Renal pelvis (tissue), 4 donors: ENCODE data around the gene RBM19. TPM values are rescaled to one million over a fixed set of nuclear protein-coding genes. Genes with fewer than 3 reads are reported as not detected.

Source experiments
- DNase-seq: peaks from one replicate; pipeline ENCODE4 v3.0.0-alpha.2; 2013
- polyA plus RNA-seq, 3 donors: library from polyadenylated mRNA; unstranded; fragments of 120-200 nt; gene quantifications; one replicate each; pipeline ENCODE4 v1.2.1, GENCODE V29; 2013; ENCODE audit not compliant: insufficient read length in 3 of 3

Gene RBM19
- polyA plus RNA-seq, 3 donors: 27.8 to 46.9 (median 40.8) TPM

DNA sequence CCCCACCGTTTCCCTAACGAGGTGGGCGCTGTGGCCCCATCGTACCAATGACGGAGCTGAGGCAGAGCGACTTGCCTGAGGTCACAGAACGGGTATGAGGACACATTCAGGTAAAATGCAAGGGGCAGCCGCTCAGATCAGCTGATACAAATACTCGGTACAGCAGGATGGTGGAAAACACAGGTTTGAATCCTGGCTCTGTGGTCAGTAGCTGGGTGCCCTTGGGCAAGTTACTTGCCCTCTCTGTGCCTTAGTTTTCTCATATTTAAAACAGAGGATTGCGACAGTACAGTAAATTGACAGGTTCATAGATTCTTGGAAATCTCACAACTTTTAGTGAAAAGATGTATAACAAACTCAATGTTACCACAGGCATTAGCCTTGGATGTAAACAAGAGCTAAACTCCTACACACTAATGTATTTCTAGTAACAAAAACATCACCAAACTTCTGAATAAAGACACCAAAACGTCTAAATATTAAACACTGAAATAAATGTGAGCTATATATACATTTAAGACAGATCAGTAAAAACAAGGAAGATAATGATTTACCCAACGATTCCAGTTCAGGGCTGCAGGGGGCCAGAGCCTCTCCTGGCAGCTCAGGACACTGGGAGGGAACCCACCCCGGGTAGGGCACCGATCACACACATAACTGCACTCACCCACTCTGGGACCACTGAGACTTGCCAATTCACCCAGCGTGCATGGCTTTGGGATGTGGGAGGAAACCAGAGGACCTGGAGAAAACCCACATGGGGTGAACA, 128.4 kb downstream of the RBM19 start:
- no peak for DNase-seq

- no peak for DNase-seq
Observed at GRCh38 chr12:113837084-113837483, 129.0 kb downstream of the RBM19 start.

- DNase-seq: no peak
Observed at GRCh38 chr12:113835896-113836295, 130.2 kb downstream of the RBM19 start.

DNA sequence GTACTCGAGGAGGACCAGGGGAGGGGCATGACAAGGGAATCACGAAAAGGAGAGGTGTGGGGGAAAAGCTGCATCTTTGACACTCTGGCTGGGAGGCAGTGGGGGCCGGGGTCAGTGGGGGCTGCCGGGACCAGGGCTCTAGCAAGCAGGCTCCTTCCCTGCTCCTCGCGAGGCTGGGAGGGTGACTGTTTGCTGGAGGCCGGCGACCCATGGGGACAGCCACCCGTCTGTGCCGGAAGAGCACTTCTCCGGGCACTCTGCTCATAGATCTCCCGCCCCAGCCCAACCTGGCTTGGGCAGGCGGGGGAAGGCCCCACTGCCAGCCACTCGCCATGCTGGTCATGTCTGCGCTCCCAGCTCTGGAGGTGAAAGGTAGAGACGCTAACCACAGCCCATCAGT, 130.7 kb downstream of the RBM19 start:
- DNase-seq: no peak

- DNase-seq: no peak
Observed at GRCh38 chr12:113833422-113833821, 132.7 kb downstream of the RBM19 start.

DNA sequence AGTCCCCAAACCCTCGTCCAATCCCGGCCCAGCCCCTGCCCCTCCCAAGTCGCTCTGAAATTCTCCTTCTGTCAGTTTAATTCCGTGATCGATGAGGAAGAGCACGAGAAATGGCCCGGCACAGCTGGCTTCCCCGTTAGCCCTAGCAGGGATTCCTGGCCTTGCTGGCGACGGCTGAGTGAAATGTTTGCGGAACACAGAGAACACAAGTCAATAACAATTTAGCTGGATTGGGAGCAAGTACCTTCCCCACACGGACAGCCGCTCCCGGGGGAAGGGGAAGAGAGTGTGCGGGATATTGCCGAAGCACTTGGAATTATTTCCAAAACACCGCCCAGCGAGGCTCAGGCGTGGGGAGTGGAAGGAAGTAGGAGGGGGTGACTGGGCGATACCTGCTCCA, 134.6 kb downstream of the RBM19 start:
- no peak for DNase-seq

- DNase-seq: no peak
Observed at GRCh38 chr12:113831016-113831415, 135.1 kb downstream of the RBM19 start.

DNA sequence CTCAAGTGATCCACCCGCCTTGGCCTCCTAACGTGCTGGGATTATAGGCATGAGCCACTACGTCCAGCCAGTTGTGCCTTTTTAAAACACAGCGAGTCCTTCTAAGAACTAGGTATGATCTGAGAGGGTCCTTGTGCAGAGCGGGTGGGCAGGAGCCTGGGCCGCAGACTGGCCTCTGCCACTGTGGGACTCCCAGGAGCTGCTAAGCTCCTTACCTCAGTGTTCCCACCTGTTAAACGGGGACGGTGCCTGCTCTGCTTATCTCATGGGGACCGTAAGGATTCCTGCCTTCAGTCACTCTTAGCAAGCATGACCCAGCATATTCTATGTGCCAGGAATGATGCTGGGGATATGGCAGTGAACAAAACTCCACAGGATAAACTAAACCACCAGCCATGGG, 136.9 kb downstream of the RBM19 start:
- no peak for DNase-seq

- no peak for DNase-seq
Observed at GRCh38 chr12:113827539-113828114, 138.5 kb downstream of the RBM19 start.

GRCh38 chr12:113826805-113827538, 139.2 kb downstream of the RBM19 start:
- no peak for DNase-seq

GRCh38 chr12:113825705-113826104, 140.4 kb downstream of the RBM19 start:
- no peak for DNase-seq

DNA sequence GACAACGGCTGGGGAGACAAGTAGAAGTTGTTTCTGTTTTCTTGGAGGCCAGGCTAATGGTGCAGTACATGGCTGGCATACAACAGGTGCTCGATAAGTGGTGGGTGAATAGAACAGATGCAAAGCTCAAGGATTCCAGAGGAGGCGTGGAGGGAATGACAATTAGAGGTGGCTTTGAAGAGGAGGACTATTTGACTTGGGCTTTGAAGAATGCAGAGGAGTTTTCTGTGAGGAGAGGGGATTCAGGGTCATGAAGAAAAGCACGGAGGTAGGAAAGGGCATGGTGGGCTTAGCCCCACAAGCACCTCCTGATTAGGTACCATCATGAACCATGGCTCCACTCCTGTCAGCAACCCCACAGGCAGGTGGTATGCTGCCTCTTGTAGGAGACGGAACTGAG, 142.3 kb downstream of the RBM19 start:
- DNase-seq: no peak

DNA sequence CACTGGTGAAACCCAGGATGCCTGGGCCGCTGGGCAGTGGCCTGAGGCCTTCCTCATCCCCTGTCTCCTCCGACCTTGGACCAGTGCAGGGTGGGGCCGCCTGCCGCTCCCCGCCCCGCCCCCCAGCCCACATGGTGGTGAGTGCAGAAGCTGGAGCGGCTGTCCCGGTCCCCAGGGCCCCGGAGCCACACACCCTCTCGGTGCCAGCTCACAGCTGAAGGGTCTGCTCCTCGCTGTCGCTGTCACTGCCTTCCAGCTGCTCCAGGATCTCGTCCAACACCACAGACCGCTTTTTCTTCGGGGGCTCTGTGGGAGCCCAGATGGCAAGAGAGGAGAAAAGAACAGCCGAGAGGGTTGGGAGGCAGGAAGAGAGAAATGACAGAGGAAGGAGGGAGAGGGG, 143.1 kb downstream of the RBM19 start:
- no peak for DNase-seq

- DNase-seq: no peak
Observed at GRCh38 chr12:113820842-113821241, 145.3 kb downstream of the RBM19 start.

DNA sequence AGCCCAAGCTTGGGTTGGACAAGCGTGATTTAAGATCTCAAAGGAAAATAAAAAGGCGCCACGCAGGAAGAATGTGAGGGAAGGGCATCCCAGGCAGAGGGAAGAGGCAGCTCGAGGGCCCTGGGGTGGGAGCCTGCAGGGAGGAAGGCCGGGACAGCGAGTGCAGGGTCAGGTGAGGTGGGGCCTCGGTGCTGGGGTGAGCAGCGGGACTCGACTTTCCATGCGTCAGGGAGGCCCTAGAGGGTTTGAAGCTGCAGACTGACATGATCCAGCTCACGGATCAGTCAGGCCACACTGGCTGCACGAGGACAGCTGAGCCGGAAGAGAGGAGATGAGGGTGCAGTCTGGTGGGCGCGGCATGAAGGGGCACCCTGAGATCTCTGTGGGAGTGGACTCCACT, 145.8 kb downstream of the RBM19 start:
- no peak for DNase-seq

DNA sequence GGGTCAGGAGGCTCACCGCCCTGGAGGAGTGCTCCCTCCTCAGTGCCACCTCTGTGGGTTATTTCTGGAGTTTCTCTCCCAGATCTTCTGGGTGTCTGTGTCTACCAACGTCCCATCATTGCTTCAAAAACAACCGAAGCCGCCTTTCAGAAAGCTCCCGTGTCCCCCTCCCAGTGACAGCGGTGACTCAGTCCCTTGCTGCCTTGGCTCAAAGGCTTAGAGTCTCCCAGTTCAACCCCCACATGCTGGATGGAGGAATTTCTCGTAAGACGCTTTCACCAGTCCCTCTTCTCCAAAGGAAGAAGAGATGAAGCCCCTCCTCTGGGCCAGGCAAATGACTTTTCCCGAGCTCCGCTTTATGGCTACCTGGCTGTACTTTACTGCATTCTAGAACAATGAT, 146.6 kb downstream of the RBM19 start:
- no peak for DNase-seq

DNA sequence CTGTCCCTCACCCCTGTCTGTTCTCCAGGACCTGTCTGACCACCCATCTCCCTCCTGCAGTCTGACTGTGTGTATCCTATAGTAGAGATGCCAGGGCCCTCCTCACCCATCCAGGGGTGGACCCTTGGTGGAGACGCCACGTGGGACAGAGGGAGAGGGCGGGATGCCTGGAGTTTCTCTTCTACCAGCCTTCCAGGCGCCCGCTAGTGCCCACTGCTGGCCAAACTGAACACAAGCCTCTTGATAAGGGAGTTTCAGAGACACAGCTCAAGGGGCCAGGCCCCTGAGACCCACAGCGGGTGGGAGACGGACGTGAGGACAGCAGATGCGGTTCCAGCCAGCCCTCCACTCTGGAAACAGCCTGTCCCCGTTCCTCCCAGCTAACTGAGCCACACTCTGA, 147.3 kb downstream of the RBM19 start:
- no peak for DNase-seq

- no peak for DNase-seq
Observed at GRCh38 chr12:113818283-113818682, 147.8 kb downstream of the RBM19 start.

DNA sequence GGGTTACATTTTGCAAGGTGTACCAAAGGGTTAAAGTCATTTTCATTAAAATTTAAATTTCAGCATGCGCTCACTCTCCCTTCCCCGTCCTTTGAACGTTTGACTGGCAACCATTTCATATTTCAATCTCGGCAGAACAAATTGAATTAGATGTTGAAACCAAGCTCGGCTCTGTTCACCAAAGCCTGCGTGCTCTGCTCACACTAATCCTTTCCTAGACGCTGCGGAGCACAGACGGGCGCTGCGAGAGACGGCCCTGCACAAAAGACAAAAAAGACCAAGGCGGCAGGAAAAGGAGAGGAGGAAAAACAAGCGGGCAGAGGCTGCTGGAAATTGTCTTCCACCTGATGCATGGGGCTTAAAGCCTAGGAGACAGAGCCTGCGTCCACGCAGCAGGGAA, 149.3 kb downstream of the RBM19 start:
- DNase-seq: no peak

DNA sequence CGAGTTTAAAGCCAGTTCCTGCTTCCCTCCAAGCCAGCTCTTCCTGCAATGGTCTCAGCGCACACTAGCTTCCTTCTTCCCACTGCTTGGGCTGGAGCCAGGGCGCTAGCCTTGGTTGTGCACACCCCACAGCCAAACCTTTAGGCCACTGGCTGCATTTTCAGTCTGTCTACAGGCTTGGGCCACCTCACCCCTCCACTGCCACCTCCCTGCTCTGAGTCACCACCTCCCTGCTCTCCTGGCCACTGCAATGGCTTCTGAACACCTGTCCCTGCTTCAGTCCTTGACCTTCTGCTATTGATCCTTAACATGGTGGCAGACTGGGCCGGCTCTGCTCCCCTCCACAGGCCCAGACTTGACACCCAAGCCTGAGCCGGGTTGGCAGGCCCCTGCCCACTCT, 151.1 kb downstream of the RBM19 start:
- DNase-seq: no peak

- DNase-seq: no peak
Observed at GRCh38 chr12:113813229-113813541, 152.9 kb downstream of the RBM19 start.

GRCh38 chr12:113812411-113813228, 153.5 kb downstream of the RBM19 start:
- DNase-seq: no peak
